ENCODE data around the gene ACSL3.

DNA sequence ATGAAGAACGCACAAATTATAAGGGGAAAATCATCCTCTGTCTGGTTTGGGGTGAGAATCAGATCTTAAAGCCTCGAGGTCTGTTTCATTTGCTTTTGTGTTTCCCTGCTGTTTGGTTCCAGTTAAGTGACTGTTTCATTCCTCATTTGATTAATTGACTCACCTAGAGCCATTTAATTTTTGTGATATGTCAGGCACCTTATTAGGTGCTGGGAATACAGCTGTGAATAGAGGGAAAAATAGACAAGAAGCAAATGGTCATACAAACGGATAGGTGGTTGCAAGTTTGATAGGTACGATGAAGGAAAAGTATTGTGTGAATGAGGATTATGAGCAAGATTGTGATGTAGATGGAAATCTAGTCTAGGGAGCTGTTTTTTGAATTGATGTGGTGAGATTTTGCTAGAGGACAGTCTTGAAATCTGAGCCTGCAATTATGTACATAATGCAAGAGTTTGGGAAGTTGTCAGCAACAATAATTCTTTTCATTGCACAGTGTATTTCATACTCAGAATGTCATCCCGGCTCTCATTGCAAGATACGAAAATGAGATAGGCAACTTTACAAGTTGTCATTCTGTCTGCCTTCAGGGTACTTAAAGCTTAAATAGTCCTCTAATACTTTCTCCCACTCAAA, 2.2 kb downstream of the ACSL3 start:
- TF ChIP-seq CTCF (IDR thresholded peaks at IDR 0.05) (no peak), POLR2AphosphoS5 (IDR thresholded peaks at IDR 0.05; ENCODE audit: low read depth, low read length) (no peak), SIN3A (IDR thresholded peaks at IDR 0.05; ENCODE audit: borderline replicate concordance, insufficient read depth, low read depth, low read length) (no peak), TCF7L2 (IDR thresholded peaks at IDR 0.05; ENCODE audit: low read depth, low read length) (no peak)

Measured in Panc1 (cell line).